ENCODE data around the gene HIKESHI. TPM values are rescaled to one million over a fixed set of nuclear protein-coding genes. Genes with fewer than 3 reads are reported as not detected.

Gene HIKESHI
- total and polyA plus RNA-seq, 2 of the 8 experiments (the other 6 are each of a cell fraction or from before 2014, with no cell fraction given), result 65.4 to 90.2 TPM

GRCh38 chr11:86363424-86363823 is 61.4 kb downstream of the HIKESHI start (continued):
- TF ChIP-seq SP2 (IDR thresholded peaks at IDR 0.05; ENCODE audit: low read length) (no peak), RXRA (IDR thresholded peaks at IDR 0.05; ENCODE audit: insufficient read depth, low read depth, low read length) (no peak)
